ENCODE data around the gene TRIM66. TPM values are rescaled to one million over a fixed set of nuclear protein-coding genes. Genes with fewer than 3 reads are reported as not detected.
A peak's percentile ranks its signal among the peaks of the same experiment; 100 is the strongest.
"Not testable (repeated sequence)": the region's sequence is repeated elsewhere in the genome, so short reads cannot be mapped to it uniquely, and the experiment has no call there.

The TRIM66 gene
- total RNA-seq, 1 experiment from 2014 or later = 4.1 TPM

DNA sequence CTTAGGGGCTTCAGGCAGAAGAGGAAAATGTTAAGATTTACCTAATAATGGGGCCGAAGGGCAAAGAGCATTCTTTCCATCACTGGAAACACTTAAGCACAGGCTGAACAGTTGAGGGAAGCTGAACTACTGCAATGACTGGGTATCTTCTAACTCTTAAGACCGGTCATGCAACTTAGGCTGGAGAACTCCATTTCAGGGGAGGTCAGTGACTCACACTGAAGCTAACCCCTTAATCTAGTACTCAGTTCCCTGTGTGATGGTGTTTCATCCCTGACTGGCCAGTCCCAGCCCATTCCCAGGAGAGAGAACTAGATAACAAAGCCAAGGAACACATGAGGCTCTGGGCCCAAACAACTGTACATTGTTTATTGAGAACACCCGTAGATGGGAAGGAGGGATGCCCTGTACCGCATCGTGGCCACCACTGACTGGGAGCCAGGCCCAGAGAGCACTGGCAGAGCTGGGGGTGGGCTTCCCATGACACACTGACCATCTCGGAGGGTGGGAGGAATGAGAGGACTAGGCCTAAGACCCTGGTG, 10.6 kb upstream of the TRIM66 start:
- no peak for DNase-seq (ENCODE audit: extremely low read depth, low read depth)

DNA sequence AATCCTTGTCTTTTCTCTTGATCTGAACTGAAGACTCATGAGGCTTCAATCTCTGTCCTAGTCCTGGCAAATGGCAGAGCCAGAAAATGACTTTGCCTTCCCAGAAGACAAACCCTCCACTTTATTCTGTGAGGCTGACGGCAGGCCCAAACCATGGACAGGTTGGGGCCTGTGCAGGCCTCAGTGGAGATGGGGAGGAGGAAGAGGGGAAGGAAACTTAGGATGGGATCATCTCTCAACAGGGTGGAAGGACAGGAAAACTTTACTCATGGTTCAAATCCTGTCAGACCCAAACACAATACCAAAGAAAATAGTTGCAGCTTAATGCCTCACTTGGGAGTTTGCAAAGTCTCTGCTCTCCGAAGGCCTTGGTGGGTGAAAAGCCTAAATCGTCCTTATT, 10.0 kb upstream of the TRIM66 start:
- DNase-seq (ENCODE audit: extremely low read depth, low read depth) = no peak

DNA sequence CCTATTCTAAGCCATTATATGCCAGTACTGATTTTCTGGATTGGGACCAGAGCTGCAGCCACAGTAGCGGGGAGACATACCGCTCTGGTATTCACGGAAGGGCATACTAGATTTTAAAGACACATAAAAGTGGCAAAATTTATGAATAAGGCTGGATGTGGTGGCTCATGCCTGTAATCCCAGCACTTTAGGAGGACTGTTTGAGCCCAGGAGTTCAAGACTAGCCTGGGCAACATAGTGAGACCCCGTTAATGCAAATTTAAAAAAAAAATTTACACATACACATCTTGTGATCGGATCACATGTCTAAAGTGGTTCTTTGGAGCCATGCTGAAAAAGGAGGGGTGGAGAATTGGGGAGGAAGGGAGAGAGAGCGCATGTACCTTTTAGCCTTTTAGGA, 9.1 kb upstream of the TRIM66 start:
- DNase-seq (ENCODE audit: extremely low read depth, low read depth) = no peak

DNA sequence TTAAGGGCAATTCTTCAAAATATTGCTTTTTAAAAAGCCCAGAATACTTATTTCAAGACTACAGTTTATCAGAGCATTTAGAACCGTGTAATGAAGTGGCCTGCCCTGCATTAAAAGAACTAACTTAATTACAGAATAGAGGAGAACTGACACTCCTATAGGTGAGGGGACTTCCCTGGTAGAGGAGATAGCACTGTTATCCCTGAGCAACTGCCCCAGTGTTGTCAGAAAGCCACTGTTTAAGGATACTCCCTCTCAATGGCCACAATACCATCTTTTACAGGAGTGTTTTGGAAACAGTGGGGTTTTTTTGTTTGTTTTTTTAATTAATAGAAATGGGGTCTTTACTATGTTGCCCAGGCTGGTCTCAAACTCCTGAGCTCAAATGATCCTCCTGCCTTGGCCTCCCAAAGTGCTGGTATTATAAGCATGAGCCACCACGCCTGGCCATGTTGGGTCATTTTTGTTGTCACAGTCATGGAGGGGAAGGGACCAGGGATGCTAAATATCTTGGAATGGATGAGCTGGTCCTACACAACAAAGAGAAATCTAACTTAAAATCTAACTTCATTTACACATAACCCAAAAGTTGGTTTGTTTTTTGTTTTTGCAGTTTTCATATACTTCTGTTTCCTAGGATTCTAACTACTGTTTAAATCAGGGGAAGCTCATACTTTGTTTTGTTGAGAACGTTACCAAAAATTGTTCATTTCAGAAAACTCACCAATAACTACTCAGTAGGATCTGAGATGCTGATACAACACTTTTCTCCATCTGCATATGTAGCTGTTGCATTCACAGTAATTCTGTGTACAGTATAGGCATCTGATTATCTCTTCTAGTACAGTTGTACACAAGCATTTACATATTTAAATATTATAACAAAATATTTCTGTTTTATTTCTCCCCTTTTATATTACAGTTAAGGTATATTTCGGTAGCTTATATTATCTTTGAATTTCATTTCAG, 8.2 kb upstream of the TRIM66 start:
- DNase-seq (ENCODE audit: extremely low read depth, low read depth) = no peak

DNA sequence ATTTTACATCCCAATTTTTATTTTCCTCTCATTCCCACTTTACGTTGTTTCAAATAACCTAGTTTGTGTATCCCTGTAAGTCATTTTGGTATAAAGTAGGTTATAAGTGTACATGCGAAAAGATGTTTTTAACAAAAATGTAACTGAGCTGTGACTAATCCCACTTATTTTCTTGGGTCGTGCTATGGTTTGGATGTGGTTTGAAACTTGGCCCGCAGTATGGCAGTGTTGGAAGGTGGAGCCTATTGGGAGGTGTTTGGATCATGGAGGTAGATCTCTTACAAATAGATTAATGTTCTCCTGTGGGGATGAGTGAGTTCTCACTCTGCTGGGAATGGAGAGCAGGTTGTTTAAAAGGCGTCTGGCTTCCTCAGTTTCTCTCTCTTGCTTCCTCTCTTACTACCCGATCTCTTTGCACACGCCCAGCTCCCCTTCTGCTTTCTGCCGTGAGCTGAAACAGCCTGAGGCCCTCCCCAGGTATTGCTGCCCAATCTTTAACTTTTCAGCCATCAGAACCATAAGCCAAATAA, 7.3 kb upstream of the TRIM66 start:
- DNase-seq (ENCODE audit: extremely low read depth, low read depth) = no peak

DNA sequence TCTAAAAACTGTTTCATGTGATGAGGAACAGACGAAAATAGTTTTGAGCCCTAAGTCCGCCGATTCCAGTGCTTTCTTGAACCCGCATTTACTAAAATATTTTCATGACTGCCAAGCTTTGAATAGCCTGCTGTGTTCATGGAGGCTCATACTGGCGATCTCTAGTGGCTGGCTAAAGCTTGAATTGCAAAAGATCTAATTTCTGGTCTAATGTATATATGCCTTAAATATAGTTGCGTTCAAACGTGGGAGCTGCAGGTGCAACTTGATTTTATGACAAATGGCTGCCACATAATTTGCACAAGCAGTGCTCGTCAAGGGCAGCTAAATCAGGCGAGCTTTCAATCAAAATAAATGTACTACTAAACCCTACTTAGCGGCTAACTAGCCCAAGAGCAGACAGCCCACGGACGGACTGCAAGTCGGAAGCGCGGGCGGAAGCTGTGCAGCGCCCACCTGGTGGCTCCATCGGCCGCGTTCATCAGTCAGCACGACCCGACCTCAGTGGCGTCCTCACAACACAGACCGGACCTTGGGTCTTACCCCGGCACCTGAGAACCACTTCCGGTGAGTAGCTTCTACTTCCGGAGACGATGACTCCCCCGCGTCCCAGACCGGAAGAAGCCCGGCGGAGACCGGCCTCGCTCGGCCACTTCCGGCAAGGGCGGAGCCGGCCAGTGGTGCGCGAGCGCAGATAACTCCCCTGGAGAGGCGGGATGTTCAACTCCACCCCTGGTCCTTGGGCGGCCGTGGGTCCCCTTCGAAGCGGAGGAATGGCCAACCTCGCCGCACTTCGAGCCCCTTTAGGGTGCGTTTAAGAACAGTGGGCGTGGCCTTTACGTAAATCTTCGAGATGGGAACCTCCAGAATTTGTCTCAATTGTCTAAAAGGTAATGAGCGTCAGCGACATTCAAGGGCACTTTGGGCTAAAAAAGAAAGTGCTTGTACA, 6.2 kb upstream of the TRIM66 start:
- peak; percentile 94 for DNase-seq (ENCODE audit: extremely low read depth, low read depth)

DNA sequence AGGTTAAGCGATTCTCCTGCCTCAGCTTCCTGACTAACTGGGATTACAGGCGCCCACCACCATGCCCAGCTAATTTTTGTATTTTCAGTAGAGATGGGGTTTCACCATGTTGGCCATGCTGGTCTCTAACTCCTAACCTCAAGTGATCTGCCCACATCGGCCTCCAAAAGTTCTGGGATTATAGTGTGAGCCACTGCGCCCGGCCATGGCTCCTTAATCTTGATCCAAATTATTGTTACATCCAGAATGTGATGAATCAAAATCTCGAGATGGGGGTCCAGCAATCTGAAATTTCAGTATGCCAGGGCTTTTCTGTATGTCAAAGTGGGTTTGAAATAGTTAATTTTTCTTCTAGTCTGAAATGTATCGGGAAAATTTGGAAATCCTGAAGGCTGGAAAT, 3.9 kb upstream of the TRIM66 start:
- no peak for DNase-seq (ENCODE audit: extremely low read depth, low read depth)

DNA sequence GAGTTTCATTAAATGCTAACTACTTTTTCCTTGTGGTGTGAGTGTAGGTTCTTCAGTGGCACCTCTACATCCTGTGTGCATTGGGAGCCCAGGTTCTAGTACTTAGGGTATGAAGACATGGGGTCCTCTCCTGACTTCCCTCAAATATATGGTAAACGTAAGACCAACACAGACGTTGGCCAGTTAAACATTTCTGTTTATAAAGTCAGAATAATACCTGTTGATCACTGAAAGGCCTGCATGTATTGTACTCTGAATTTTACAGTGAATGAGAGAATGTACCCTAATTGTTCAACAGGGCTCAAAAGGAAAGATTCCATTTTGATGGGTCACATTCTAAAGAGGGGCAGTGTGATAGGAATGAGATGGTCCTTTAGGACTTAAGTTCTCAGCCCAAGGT, 3.4 kb upstream of the TRIM66 start:
- DNase-seq (ENCODE audit: extremely low read depth, low read depth) = no peak

DNA sequence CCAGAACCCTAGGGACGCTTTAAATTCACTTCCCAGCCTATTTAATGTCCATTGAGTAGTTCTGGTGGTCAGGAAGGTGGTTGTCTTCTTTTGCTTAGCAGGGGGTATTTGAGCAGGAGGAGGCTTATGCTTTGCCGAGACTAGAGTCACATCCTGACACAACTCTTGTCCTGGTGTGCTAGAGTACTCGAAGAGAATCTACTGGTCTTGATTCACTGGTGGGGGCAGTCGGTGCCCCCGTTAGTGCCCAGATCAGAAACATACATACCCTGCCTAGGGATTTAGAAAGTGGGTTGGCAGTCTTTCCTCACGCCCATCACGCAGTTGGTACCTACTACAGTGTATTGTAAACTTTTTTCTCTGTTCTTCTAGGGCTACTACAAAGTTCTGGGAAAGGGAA, 2.8 kb upstream of the TRIM66 start:
- no peak for DNase-seq (ENCODE audit: extremely low read depth, low read depth)

DNA sequence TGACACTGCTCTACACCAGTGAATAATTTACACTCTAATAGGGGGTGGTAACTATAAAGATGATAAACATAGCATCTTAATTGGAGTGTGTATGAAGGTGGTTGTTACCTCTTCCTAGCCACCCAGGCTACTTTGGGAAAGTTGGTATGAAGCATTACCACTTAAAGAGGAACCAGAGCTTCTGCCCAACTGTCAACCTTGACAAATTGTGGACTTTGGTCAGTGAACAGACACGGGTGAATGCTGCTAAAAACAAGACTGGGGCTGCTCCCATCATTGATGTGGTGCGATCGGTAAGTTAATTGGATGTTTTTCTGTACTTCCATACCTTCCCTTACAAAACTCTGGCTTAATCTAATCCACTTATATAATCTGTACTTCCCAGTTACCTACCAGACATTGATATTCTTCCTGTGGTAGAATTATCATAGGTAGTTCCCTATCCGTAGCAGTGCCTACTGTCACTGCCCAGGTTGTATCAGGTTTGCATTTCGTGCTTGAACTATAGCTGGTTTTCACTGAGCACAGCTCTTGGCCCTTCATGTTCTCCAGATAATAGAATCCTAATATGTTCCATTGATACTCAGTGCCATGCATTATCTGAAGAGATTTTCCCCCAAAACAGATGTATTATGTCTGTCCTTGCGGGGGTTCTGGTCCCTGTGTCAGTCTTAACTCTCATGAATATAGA, 2.3 kb upstream of the TRIM66 start:
- no peak for DNase-seq (ENCODE audit: extremely low read depth, low read depth)

DNA sequence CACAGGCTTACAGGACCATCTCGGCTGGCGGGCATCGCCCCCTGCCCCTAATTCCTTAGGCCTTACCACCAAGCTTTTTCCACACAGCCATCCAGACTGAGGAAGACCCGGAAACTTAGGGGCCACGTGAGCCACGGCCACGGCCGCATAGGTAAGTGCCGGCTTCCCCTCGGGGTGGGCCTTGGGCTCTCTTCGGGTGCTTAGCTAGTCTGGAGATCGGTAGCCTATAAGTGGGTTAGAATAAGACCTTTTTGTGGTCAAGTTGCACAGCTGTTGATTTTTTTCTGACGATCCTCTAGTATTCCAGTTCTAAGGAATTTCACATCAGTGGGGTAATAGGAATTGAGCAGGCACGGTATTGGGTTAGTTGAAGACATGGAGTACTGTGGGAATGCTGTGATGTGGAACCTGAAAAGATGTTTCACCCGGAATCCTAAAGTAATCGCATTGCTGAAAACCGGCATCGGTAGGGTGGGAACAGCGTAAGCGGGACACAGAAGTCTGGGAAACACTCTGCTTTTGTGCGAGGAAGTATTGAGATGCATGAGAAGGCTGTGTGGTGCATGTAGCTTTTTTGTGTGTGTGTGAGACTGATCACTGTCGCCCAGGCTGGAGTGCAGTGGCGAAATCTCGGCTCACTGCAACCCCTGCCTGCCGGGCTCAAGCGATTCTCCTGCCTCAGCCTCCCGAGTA, 796 bp upstream of the TRIM66 start:
- no peak for DNase-seq (ENCODE audit: extremely low read depth, low read depth)

DNA sequence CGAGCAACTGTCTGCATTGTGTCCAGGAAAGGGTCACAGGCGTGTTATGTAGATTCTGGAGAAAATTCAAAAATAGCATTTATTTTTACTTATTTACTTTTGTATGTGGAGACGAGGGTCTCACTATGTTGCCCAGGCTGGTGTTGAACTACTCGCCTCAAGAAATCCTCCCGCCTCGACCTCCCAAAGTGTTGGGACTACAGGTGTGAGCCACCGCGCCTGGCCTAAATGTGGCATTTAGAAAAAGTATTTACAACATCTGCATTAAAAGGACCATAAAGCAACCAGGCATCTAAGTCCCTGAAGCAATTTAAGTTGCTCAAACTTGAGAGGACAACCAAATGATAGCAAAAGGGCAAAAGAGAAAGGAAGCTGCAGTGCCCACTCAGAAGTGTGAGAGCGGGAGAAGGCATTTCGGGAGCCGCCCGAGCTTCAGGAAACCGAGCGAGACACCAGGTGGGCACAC, 595 bp downstream of the TRIM66 start:
- DNase-seq (ENCODE audit: extremely low read depth, low read depth) = no peak

DNA sequence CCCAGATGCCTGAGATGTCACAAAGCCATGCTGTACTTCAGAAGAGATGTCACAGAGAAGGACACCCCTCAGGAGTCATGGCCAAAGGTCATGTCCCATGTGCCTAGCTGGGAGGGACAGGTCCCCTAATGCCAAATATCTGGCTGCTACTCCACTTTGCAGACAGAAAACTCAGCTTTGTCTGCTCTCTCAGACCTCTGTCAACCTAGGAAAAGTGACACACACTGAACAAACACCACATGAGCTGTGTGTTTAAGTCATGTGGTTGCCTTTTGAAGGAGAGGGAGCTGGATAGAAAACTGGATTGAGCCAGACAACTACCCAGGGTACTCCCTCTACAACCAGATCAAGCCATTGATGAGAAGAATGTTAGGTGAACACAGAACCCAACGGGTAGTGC, 3.5 kb downstream of the TRIM66 start:
- DNase-seq (ENCODE audit: extremely low read depth, low read depth) = no peak

DNA sequence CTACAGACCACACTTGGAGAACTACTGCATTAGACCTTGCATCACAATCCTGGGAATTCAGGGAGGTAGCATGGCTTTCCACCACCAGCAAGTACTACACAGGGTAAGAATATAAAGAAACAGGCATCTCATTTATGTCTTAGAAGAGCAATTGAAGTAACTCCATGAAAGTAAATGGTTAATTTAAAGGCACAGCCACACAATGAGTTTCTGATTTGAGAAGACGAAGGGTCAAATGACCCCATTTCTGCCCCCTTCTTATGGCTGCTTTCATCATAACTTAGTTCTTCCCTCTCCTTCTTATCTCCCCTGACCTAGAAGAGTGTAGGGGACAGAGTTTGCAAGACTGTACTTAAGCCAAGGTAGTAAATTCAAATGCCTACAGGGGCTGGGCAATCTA, 6.0 kb downstream of the TRIM66 start:
- DNase-seq (ENCODE audit: extremely low read depth, low read depth) = no peak

DNA sequence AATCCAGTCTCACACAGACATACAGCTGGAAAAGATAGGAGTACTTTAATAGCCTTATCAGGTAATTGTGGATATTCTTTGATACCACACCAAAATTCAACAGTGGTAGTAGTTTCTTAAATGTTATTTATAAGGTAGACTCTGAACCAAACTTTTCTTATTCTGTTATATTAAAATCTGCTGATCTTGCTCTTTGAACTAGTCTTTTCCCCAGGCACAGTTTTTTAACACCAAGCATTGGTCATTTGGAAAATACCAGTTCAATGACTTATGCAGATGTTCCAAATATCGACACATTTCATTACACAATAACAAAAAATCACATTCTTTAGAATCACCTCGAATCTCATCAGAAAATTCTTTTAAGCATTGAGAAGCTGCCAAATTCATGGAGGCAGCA, 7.6 kb downstream of the TRIM66 start:
- DNase-seq (ENCODE audit: extremely low read depth, low read depth) = no peak

DNA sequence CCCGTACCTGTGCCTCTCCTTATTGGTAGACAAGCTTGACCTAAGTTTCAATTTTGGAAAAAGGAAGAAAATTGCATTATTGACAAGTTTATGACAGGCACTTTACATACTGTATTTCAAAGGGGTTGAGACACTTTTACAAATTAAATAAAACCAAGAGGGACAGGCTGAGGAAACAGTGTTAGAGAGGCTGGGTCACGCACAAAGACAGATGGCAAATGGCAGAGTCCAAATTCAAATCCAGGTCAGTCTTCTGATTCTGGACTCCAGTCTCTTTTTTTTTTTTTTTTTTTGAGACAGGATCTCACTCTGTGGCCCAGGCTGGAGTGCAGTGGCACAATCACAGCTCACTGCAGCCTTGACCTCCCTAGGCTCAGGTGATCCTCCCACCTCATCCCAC, 10.1 kb downstream of the TRIM66 start:
- no peak for DNase-seq (ENCODE audit: extremely low read depth, low read depth)

DNA sequence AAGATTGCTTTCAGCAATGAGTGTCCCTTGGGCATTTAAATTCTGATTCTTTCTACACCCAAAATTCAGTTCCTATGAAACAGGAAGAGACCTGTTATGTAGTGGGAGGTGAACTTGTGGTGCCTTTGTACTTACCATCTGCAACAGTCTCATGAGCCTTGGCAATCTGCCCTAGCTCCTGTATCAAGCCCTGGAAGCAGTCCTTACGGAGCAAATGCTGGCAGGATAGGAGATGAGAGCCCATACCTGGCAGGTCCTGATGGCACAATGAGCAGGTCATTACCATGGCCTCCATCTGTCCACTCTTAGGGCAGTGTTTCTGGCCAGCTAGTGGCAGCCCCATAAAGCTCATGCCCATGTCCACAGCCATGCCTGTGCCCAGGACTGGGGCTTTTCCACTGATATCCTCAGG, 10.8 kb downstream of the TRIM66 start:
- no peak for DNase-seq (ENCODE audit: extremely low read depth, low read depth)

DNA sequence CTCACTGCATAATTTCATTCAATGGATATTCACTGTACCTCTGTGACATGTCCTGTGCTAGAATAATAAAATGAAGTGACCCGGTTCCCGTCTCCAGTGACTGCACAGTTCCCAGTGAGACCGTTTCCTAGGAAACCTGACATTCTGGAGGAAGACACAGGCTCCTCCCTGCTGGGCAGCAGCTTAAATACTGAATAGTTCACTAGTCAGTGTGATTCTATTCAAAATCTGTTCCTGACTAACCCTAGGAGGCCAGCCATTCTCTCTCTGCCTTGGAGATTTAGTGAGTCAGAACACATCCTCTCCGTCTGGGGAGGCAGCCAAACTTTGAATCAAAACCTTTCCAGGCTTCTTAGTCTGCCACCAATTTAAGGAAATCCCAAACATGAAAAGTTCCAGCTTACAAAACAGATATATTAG, 11.3 kb downstream of the TRIM66 start:
- no peak for DNase-seq (ENCODE audit: extremely low read depth, low read depth)

DNA sequence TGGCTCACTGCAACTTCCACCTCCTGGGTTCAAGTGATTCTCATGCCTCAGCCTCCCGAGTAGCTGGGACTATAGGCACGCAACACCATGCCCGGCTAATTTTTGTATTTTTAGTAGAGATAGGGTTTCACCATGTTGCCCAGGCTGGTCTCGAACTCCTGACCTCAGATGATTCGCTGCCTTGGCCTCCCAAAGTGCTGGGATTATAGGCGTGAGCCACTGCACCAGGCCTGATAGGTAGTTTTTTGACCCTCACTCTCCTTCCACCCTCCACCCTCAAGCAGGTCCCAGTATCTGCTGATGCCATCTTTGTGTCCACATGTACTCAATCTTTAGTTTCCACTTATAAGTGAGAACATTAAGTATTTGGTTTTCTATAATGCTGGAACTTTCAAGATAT, 12.4 kb downstream of the TRIM66 start:
- DNase-seq (ENCODE audit: extremely low read depth, low read depth) = not testable (repeated sequence)

DNA sequence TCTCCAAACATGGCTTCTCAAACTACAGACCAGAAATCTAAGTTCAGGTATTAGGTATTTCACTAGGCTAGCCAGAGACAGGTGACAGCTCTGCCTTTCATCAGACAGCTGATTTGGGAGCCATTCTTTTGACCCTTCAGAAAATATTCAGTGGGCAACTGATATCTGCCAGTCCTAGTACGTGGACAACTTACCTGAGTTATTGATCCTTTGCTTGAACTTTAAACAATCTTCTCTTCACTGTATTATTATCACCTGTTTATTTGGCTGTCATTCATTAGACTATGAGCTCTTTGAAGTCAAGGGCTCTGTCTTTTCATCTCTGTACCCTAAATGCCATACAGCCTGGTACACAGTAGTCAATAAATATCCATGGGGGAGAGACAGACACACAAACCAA, 17.2 kb downstream of the TRIM66 start:
- DNase-seq (ENCODE audit: extremely low read depth, low read depth) = no peak

All from NCI-H460 (cell line).